HCT116 (cell line): ENCODE measurements around the gene LAMA1. TPM values are rescaled to one million over a fixed set of nuclear protein-coding genes. Genes with fewer than 3 reads are reported as not detected.

ENCODE experiments used
- ATAC-seq: fragments of 200-7000 bp; cut with Tn5 transposase; 2 replicates; pipeline ENCODE4 v1.9.1; 2020; ENCODE audit warnings: mild to moderate bottlenecking, moderate library complexity
- BruUV-seq: library from RNA; stranded (reverse); fragments of 400-500 nt; replicated peaks from 2 replicates; lab custom pipeline; 2021; lab: Mats Ljungman, UMichigan
- CTCF ChIA-PET: fragments of 300-600 bp; sonication (Branson Sonifier 250); formaldehyde crosslinking; loops from one replicate; lab custom pipeline; 2021; ENCODE audit warnings: antibody characterized with exemption; lab: Charles Lee
- POLR2A ChIA-PET: fragments of 300-600, 350-600 bp; sonication (Branson Sonifier 250); formaldehyde crosslinking; loops from one replicate; lab custom pipeline; 2021; ENCODE audit warnings: antibody characterized with exemption; lab: Charles Lee
- RAD21 ChIA-PET, 2 experiments: fragments of 300-600 bp; sonication (Branson Sonifier 250); formaldehyde crosslinking; loops; one replicate each; lab custom pipeline; 2023; ENCODE audit warnings: low total read pairs in 2 of 2; ENCODE audit not compliant: uncharacterized antibody in 2 of 2, unreplicated experiment in 2 of 2, low non-redundant PET in 1 of 2; lab: Charles Lee
- DNase-seq: peaks from one replicate; pipeline ENCODE4 v3.0.0-alpha.2; 2010; ENCODE audit warnings: low read depth, low spot score
- H2AFZ ChIP-seq: fragments of 200-600 bp; shearing (Covaris generic), sonication (generic); 2 replicates; pipeline ENCODE4 v1.6.1; 2017; ENCODE audit warnings: low read depth, mixed run types, mixed read lengths, antibody characterized with exemption, low read length; ENCODE audit not compliant: poor library complexity, severe bottlenecking
- H3K27ac ChIP-seq: 2 replicates; pipeline ENCODE4 v1.5.1; 2012; ENCODE audit warnings: low read depth, low read length
- H3K27me3 ChIP-seq: fragments of 200-600 bp; sonication (generic); 2 replicates; pipeline ENCODE4 v1.6.1; 2016; ENCODE audit warnings: mixed run types, low read length, mixed read lengths; ENCODE audit not compliant: insufficient read depth
- H3K36me3 ChIP-seq, 2 experiments: fragments of 200-500 bp in 1 of 2; fragments of 200-600 bp in 1 of 2; sonication (Bioruptor generic) in 1 of 2; sonication (generic) in 1 of 2; 2 replicates each; pipeline versions ENCODE4 v1.5.1 to v1.6.1; 2014 to 2016; ENCODE audit warnings: low read length in 2 of 2, inconsistent platforms in 1 of 2, mixed read lengths in 1 of 2, mixed run types in 1 of 2; ENCODE audit not compliant: insufficient read depth in 2 of 2, control insufficient read depth in 1 of 2
- H3K4me1 ChIP-seq, 2 experiments: fragments of 200-600 bp in 1 of 2; sonication (generic) in 1 of 2; 2 replicates each; pipeline versions ENCODE4 v1.5.1 to v1.6.1; 2012 to 2017; ENCODE audit warnings: low read length in 2 of 2, inconsistent platforms in 1 of 2, mild to moderate bottlenecking in 1 of 2, mixed read lengths in 1 of 2, mixed run types in 1 of 2, moderate library complexity in 1 of 2; ENCODE audit not compliant: insufficient read depth in 2 of 2, control insufficient read depth in 1 of 2
- H3K4me2 ChIP-seq: fragments of 200-600 bp; sonication (generic); 2 replicates; pipeline ENCODE4 v1.6.1; 2017; ENCODE audit warnings: mixed run types, low read length, mixed read lengths
- H3K4me3 ChIP-seq, 2 experiments: fragments of 200-600 bp in 1 of 2; sonication (generic) in 1 of 2; replicated peaks in 1 of 2; 2 replicates each; pipeline ENCODE4 v1.5.1; 2011 to 2016; ENCODE audit warnings: low read length in 2 of 2, control low read depth in 1 of 2, low read depth in 1 of 2, mild to moderate bottlenecking in 1 of 2, mixed read lengths in 1 of 2, mixed run types in 1 of 2
- H3K79me2 ChIP-seq: fragments of 200-600 bp; sonication (generic); 2 replicates; pipeline ENCODE4 v1.6.1; 2017; ENCODE audit warnings: mild to moderate bottlenecking, mixed run types, low read length, moderate library complexity, mixed read lengths; ENCODE audit not compliant: insufficient read depth
- H3K9ac ChIP-seq: fragments of 200-600 bp; sonication (generic); 2 replicates; pipeline ENCODE4 v1.6.1; 2016; ENCODE audit warnings: low read length, mixed read lengths
- H3K9me2 ChIP-seq: fragments of 200-600 bp; sonication (generic), shearing (Covaris generic); 2 replicates; pipeline ENCODE4 v1.6.1; 2017; ENCODE audit warnings: mixed run types, mild to moderate bottlenecking, moderate library complexity; ENCODE audit not compliant: insufficient read depth
- H3K9me3 ChIP-seq, 2 experiments: fragments of 200-500 bp in 1 of 2; fragments of 200-600 bp in 1 of 2; sonication (Bioruptor generic) in 1 of 2; sonication (generic) in 1 of 2; 2 replicates each; pipeline ENCODE4 v1.6.1; 2014 to 2017; ENCODE audit warnings: low read length in 2 of 2, mixed read lengths in 2 of 2, inconsistent platforms in 1 of 2, low read depth in 1 of 2, mild to moderate bottlenecking in 1 of 2, mixed run types in 1 of 2, moderate library complexity in 1 of 2; ENCODE audit not compliant: control insufficient read depth in 1 of 2, insufficient read depth in 1 of 2
- H4K20me1 ChIP-seq: fragments of 200-600 bp; sonication (generic), shearing (Covaris generic); 2 replicates; pipeline ENCODE4 v1.6.1; 2017; ENCODE audit warnings: mixed run types, mild to moderate bottlenecking, moderate library complexity; ENCODE audit not compliant: insufficient read depth
- CBX3 ChIP-seq: IDR thresholded peaks from 2 replicates; pipeline ENCODE4 v1.6.1; 2012; ENCODE audit warnings: low read depth
- EZH2 ChIP-seq: fragments of 200-600 bp; sonication (generic); IDR thresholded peaks from 2 replicates; pipeline ENCODE4 v1.6.1; 2017; ENCODE audit warnings: antibody characterized with exemption, mixed run types
- EZH2phosphoT487 ChIP-seq: fragments of 200-600 bp; IDR thresholded peaks from 2 replicates; pipeline ENCODE4 v1.6.1; 2018; ENCODE audit warnings: antibody characterized with exemption, borderline replicate concordance
- FOSL1 ChIP-seq: IDR thresholded peaks from 2 replicates; pipeline ENCODE4 v1.6.1; 2012; ENCODE audit warnings: low read depth
- JUND ChIP-seq: IDR thresholded peaks from 2 replicates; pipeline ENCODE4 v1.6.1; 2012
- POLR2AphosphoS5 ChIP-seq: IDR thresholded peaks from 2 replicates; pipeline ENCODE4 v1.6.1; 2011; ENCODE audit warnings: mild to moderate bottlenecking, low read depth, low read length, moderate library complexity
- RAD21 ChIP-seq: IDR thresholded peaks from 2 replicates; pipeline ENCODE4 v1.6.1; 2012; ENCODE audit warnings: low read depth, mild to moderate bottlenecking
- SIN3A ChIP-seq: IDR thresholded peaks from 2 replicates; pipeline ENCODE4 v1.6.1; 2012; ENCODE audit warnings: low read depth
- SP1 ChIP-seq: IDR thresholded peaks from 2 replicates; pipeline ENCODE4 v1.6.1; 2012; ENCODE audit warnings: low read depth
- SRF ChIP-seq: IDR thresholded peaks from 2 replicates; pipeline ENCODE4 v1.6.1; 2012; ENCODE audit warnings: low read depth
- TCF7L2 ChIP-seq: IDR thresholded peaks from 2 replicates; pipeline ENCODE4 v1.7.0; 2011; ENCODE audit warnings: borderline replicate concordance, inconsistent platforms; ENCODE audit not compliant: insufficient read depth, insufficient read length; ENCODE audit errors: extremely low read depth
- YY1 ChIP-seq: IDR thresholded peaks from 2 replicates; pipeline ENCODE4 v1.6.1; 2011; ENCODE audit warnings: low read length, low read depth, moderate library complexity, mild to moderate bottlenecking; ENCODE audit not compliant: insufficient replicate concordance; ENCODE audit errors: extremely low read depth
- ZFX ChIP-seq: fragments of 450-650 bp; IDR thresholded peaks from 2 replicates; pipeline ENCODE4 v1.6.1; 2017
- intact Hi-C: fragments of 100-400 bp; cut with micrococcal nuclease; formaldehyde crosslinking; loops from 2 replicates; pipeline ENCODE4 v1.10.0; 2022
- total RNA-seq: library from RNA; stranded (reverse); gene quantifications from one replicate; pipeline ENCODE4 v1.2.1, GENCODE V29; 2021; ENCODE audit not compliant: unreplicated experiment
- TF ChIP-seq, protein P1 (sequence below): IDR thresholded peaks from 2 replicates; pipeline ENCODE4 v1.6.1; 2012
- TF ChIP-seq, protein P2 (sequence below): IDR thresholded peaks from 2 replicates; pipeline ENCODE4 v1.6.1; 2012; ENCODE audit warnings: low read depth
- TF ChIP-seq, protein P3 (sequence below): IDR thresholded peaks from 2 replicates; pipeline ENCODE4 v1.6.1; 2011; ENCODE audit warnings: mild to moderate bottlenecking, low read length, moderate library complexity; ENCODE audit not compliant: insufficient replicate concordance; ENCODE audit errors: extremely low read depth

Gene LAMA1
- total RNA-seq, 1 experiment from 2014 or later = 0.05 TPM

DNA sequence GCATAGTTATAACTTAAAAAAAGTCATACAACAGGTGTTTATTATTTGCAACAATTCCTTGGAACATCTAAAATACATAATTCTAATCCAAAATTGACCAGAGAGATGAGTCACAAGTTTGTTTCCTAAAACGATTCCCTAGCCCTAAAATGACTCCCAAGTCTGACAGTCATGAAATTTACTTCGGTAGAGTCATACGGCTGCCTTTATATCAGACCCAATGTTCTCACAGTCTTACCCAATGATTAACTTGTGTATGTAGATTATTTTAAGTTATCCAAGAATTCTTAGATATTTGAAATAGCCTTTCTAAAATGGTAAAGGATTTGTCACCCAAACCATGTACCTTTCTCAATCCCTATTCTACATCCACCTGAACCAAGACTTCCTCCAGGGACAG lies 174.9 kb downstream of the LAMA1 start:
- H3K27ac ChIP-seq = no peak overlapping the region
- CTCF ChIA-PET = no interaction called here
- no peaks in the 10 kb centered on the region for H3K4me1 ChIP-seq
- no peak overlapping the region for H3K4me2 ChIP-seq
- peaks cover 0 to 20% of the 10 kb centered on the region in 2 experiments; a peak in 2 of 4 replicates for H3K9me3 ChIP-seq
- TF ChIP-seq SRF = no peak
- no peak for TF ChIP-seq RAD21
- TF ChIP-seq, protein P1, sequence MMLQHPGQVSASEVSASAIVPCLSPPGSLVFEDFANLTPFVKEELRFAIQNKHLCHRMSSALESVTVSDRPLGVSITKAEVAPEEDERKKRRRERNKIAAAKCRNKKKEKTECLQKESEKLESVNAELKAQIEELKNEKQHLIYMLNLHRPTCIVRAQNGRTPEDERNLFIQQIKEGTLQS = no peak
- TF ChIP-seq CBX3 = no peak
- no peak for TF ChIP-seq YY1
- no peak for TF ChIP-seq SP1
- no peak for TF ChIP-seq SIN3A
- H3K27me3 ChIP-seq = no peaks in the 10 kb centered on the region
- no TSS peak for BruUV-seq
- ATAC-seq (no peak), DNase-seq (no peak)
- RAD21 ChIA-PET = no interaction called here
- H4K20me1 ChIP-seq = no peaks in the 10 kb centered on the region
- POLR2A ChIA-PET = no interaction called here
- intact Hi-C loops = no loop called here
- no peak overlapping the region for H2AFZ ChIP-seq
- no peak overlapping the region for H3K9ac ChIP-seq
- no peaks in the 10 kb centered on the region for H3K9me2 ChIP-seq
- no peaks in the 10 kb centered on the region for H3K79me2 ChIP-seq
- no peak overlapping the region for H3K4me3 ChIP-seq
- no peaks in the 10 kb centered on the region for H3K36me3 ChIP-seq

DNA sequence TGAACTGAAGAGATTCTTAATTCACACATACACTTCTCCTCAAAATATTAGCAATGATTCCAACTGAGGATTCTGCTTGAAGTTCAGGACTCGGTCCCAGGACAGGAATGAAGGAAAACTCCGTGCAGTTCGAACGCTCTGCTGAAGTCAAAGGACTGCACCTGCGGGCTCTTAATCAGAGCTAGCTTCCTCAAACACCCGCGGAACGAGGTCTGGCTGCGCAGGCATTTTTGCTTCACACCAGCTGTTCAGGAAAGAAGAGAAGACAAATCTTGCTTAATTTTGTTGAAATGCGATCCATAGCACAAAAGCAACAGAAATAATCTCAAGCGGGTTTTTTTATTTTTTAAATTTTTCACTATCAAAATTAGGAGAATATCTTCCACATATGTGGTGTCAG lies 175.6 kb downstream of the LAMA1 start:
- ChIA-PET RAD21 (no interaction called here), POLR2A (no interaction called here), CTCF (no interaction called here)
- no TSS peak for BruUV-seq
- Histone ChIP-seq H3K79me2 (no peaks in the 10 kb centered on the region), H3K9me2 (no peaks in the 10 kb centered on the region), H3K9ac (no peak overlapping the region), H3K36me3 (no peaks in the 10 kb centered on the region), H3K4me1 (no peaks in the 10 kb centered on the region), H3K4me3 (no peak overlapping the region), H3K27ac (no peak overlapping the region), H4K20me1 (no peaks in the 10 kb centered on the region), H2AFZ (no peak overlapping the region), H3K27me3 (no peaks in the 10 kb centered on the region), H3K4me2 (no peak overlapping the region), H3K9me3 (peaks cover 0 to 21% of the 10 kb centered on the region in 2 experiments; a peak in 2 of 4 replicates)
- intact Hi-C loops = no loop called here
- no peak for DNase-seq
- ATAC-seq = no peak
- TF ChIP-seq EZH2 (no peak), POLR2AphosphoS5 (no peak), TCF7L2 (no peak), SP1 (no peak), ZFX (no peak), RAD21 (no peak), JUND (no peak), CBX3 (no peak), FOSL1 (no peak), EZH2phosphoT487 (no peak)
- TF ChIP-seq, protein P1 = no peak
- TF ChIP-seq, protein P2, sequence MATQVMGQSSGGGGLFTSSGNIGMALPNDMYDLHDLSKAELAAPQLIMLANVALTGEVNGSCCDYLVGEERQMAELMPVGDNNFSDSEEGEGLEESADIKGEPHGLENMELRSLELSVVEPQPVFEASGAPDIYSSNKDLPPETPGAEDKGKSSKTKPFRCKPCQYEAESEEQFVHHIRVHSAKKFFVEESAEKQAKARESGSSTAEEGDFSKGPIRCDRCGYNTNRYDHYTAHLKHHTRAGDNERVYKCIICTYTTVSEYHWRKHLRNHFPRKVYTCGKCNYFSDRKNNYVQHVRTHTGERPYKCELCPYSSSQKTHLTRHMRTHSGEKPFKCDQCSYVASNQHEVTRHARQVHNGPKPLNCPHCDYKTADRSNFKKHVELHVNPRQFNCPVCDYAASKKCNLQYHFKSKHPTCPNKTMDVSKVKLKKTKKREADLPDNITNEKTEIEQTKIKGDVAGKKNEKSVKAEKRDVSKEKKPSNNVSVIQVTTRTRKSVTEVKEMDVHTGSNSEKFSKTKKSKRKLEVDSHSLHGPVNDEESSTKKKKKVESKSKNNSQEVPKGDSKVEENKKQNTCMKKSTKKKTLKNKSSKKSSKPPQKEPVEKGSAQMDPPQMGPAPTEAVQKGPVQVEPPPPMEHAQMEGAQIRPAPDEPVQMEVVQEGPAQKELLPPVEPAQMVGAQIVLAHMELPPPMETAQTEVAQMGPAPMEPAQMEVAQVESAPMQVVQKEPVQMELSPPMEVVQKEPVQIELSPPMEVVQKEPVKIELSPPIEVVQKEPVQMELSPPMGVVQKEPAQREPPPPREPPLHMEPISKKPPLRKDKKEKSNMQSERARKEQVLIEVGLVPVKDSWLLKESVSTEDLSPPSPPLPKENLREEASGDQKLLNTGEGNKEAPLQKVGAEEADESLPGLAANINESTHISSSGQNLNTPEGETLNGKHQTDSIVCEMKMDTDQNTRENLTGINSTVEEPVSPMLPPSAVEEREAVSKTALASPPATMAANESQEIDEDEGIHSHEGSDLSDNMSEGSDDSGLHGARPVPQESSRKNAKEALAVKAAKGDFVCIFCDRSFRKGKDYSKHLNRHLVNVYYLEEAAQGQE = no peak
- TF ChIP-seq, protein P3, sequence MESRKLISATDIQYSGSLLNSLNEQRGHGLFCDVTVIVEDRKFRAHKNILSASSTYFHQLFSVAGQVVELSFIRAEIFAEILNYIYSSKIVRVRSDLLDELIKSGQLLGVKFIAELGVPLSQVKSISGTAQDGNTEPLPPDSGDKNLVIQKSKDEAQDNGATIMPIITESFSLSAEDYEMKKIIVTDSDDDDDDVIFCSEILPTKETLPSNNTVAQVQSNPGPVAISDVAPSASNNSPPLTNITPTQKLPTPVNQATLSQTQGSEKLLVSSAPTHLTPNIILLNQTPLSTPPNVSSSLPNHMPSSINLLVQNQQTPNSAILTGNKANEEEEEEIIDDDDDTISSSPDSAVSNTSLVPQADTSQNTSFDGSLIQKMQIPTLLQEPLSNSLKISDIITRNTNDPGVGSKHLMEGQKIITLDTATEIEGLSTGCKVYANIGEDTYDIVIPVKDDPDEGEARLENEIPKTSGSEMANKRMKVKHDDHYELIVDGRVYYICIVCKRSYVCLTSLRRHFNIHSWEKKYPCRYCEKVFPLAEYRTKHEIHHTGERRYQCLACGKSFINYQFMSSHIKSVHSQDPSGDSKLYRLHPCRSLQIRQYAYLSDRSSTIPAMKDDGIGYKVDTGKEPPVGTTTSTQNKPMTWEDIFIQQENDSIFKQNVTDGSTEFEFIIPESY = no peak
